ENCODE measurements around the gene BCL7A. TPM values are rescaled to one million over a fixed set of nuclear protein-coding genes. Genes with fewer than 3 reads are reported as not detected.

Gene BCL7A
- total RNA-seq, 1 donor, result 12.2 TPM

DNA sequence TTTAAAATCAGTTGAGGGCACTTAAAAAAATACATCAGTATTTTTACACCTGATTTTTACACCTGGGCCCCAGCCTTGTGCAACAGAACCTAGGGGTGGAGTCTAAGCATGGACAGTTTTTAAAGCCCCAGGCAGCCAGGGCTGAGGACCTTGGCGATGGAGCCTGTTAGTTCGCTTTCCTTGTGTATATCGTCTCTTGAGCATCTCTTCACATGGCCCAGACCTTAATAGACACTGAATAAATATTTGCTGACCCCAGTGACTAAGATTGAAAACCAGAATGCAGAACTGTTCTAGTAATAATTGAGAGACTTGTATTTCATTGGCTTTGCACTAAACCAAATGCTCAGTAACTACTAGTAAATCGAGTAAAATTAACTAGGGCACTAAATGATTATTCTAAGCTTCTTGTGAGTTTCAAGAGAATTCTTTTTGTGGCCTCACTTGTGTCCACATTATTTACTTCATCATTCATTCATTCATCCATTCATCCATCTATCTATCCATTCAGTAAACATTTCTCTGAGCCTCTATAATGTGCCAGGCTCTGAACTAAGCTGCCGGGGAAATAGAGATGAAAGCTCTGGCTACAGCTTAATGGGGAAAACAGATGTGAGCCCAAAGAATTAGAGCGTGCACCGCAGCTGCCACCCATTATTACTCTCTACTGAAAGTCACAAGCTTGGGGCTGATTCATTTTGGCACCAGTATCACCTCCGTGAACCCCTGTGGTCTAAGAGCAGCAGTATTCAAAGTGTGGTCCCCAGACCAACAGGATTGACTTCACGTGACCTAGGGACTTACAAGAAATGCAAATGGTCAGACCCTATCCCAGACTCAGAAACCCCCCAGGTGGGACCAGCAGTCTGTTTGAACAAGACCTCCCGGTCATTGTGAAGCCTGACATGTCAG, 30.7 kb upstream of the BCL7A start:
- H3K4me3 ChIP-seq (ENCODE audit: low read depth, low read length), result no peak overlapping the region
- TF ChIP-seq, protein P1, sequence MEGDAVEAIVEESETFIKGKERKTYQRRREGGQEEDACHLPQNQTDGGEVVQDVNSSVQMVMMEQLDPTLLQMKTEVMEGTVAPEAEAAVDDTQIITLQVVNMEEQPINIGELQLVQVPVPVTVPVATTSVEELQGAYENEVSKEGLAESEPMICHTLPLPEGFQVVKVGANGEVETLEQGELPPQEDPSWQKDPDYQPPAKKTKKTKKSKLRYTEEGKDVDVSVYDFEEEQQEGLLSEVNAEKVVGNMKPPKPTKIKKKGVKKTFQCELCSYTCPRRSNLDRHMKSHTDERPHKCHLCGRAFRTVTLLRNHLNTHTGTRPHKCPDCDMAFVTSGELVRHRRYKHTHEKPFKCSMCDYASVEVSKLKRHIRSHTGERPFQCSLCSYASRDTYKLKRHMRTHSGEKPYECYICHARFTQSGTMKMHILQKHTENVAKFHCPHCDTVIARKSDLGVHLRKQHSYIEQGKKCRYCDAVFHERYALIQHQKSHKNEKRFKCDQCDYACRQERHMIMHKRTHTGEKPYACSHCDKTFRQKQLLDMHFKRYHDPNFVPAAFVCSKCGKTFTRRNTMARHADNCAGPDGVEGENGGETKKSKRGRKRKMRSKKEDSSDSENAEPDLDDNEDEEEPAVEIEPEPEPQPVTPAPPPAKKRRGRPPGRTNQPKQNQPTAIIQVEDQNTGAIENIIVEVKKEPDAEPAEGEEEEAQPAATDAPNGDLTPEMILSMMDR (IDR thresholded peaks at IDR 0.05; ENCODE audit: insufficient read depth, low read length), result no peak
- DNase-seq (ENCODE audit: low read depth), result no peak

DNA sequence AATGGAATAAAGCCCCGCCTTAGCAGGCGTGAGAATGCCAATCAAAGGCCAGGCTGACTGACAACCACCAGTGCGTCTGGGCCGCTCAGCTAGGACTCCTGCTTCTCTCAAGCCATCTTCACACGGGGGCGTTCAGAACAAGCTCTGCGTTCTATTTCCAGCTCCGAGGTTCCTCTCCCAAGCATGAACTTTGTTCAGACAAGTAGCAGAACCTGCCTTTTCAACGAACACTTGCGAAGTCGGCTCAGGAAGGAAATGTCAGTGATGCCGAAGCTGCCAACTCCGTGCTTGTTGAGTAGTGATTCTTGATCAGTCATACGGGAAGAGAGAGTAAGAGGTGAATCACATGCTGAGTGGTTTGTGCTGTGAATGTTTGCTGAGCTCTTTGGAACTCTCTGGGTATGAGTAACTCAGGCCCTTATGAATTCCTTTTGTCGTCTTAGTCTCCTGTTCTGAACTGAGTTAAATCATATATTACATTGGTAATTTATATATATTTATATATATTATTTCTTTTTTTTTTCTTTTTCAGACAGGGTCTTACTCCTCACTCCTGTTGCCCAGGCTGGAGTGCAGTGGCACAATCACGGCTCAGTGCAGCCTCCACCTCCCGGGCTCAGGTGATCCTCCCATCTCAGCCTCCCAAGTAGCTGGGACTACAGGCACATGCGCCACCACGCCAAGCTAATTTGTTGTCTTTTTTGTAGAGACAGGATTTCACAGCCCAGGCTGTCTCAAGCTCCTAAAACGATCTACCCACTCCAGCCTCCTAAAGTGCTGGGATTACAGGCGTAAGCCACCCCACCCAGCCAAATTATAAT, 29.4 kb upstream of the BCL7A start:
- DNase-seq (ENCODE audit: low read depth), result peak; percentile 97
- TF ChIP-seq, protein P1 (IDR thresholded peaks at IDR 0.05; ENCODE audit: insufficient read depth, low read length), result no peak
- H3K4me3 ChIP-seq (ENCODE audit: low read depth, low read length), result no peak overlapping the region

DNA sequence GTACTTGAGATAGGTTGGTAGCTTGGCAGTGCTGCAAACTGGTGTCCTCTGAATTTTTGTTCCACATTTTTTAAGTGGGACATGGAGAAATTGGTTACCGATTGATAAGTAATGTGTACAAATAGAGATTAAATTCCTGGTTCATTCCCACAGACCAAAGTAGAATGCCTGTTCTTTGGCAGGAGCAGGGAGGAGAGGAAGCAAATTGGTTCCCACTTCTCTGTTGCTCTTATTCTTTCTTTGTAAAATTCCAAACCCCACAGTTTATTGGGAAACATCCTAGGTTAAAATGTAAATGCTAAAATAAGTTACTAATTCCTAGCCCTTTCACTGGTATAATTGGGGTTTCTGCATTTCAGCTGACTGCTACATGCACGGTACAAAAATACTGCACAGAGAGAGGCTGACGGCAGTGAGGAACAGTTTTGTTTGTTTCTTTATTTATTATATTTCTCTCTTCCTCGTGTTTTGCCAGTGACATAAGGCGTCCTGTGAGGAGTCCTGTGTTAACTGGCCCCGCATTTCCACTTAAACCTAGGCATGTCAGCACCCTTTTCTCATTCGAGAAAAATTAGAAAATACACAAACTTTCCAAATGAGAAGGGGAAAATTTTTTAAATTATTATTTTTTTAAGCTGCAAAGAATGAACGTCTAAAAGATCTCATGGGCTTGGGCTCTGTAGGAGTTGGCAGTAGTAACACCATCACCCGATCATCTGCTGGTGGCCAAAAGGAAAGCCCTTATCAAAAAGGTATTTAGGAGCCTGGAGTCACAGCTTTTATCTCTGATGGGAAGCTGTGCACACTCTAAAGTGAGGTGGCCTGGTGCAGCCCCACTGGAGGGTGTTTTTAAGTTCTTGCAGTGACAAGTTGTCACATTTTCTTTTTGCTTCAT, 25.4 kb upstream of the BCL7A start:
- DNase-seq (ENCODE audit: low read depth), result peak; percentile 18
- H3K4me3 ChIP-seq (ENCODE audit: low read depth, low read length), result no peak overlapping the region
- TF ChIP-seq, protein P1 (IDR thresholded peaks at IDR 0.05; ENCODE audit: insufficient read depth, low read length), result no peak

DNA sequence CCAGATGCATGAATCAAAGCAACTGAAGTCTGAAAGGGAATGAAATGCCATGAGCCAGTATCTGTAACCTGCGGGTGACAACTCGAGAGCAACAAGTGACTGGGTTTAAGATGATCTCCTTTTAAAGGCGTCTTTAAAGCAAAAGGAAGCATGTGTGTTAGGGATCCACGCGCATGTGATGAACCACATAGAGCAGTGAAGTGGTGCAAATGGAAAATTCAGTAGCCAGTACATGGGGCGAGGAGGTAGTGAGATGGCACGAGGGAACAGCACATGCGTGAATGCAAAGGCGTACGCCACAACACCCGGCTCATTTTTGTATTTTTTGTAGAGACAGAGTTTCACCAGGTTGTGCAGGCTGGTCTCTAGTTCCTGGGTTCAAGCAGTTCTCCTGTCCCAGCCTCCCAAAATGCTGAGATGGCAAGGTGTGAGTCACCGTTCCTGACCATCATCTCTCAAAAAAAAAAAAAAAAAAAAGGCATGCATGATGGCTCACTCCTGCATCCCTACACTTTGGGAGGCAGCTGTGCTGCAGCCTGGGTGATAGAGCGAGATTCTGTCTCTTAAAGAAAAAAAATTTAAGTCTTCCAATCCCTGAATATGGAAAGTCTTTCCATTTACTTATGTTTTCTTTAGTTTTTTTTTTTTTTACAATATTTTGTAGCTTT, 24.6 kb upstream of the BCL7A start:
- no peak overlapping the region for H3K4me3 ChIP-seq (ENCODE audit: low read depth, low read length)
- DNase-seq (ENCODE audit: low read depth), result no peak
- TF ChIP-seq, protein P1 (IDR thresholded peaks at IDR 0.05; ENCODE audit: insufficient read depth, low read length), result no peak

DNA sequence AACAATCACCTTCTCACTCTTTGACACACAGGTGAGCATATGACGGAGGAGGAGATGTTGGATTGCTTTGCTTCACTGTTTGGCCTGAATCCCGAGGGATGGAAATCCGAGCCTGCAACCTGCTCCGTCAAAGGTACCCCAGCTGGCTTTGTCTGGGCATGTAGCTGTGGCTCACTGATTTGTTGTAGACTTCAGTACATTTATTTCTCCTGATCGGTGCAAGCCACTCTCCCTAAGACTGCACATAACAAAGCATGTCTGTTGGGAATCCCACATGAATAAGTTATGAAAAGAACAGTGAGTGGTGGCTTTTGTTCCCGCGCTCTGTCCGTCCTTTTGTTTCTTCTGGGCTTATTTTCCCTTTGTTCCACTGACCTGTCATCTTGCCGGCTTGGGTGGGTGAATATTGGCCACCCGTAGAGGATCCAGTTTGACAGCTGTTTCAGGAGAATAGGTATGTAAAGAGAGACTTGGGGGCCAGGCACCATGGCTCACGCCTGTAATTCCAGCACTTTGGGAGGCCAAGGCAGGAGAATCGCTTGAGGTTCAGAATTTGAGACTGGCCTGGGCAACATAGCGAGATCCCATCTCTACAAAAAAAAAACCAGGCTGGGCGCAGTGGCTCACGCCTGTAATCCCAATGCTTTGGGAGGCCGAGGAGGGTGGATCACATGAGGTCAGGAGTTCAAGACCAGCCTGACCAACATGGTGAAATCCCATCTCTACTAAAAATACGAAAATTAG, 20.0 kb upstream of the BCL7A start:
- TF ChIP-seq, protein P1 (IDR thresholded peaks at IDR 0.05; ENCODE audit: insufficient read depth, low read length), result no peak
- DNase-seq (ENCODE audit: low read depth), result no peak
- H3K4me3 ChIP-seq (ENCODE audit: low read depth, low read length), result no peak overlapping the region
